HUES6 (cell line): Measurements from ENCODE around the gene EREG.

Source experiments
- H3K27ac ChIP-seq: 2 replicates; pipeline ENCODE4 v1.7.0; 2013; ENCODE audit warnings: low read depth, mild to moderate bottlenecking, low read length, inconsistent platforms
- H3K27me3 ChIP-seq: 2 replicates; pipeline ENCODE4 v1.6.1; 2013; ENCODE audit warnings: low read length; ENCODE audit not compliant: control insufficient read depth, insufficient read depth
- H3K36me3 ChIP-seq: 2 replicates; pipeline ENCODE4 v1.6.1; 2013; ENCODE audit warnings: low read length; ENCODE audit not compliant: control insufficient read depth, insufficient read depth
- H3K4me1 ChIP-seq: 2 replicates; pipeline ENCODE4 v1.6.1; 2013; ENCODE audit warnings: low read length; ENCODE audit not compliant: control insufficient read depth, insufficient read depth
- H3K4me3 ChIP-seq: 2 replicates; pipeline ENCODE4 v1.5.1; 2013; ENCODE audit warnings: low read depth, low read length
- H3K9ac ChIP-seq: one replicate; pipeline ENCODE4 v1.6.1; 2013; ENCODE audit warnings: mild to moderate bottlenecking, low read length
- H3K9me3 ChIP-seq: 2 replicates; pipeline ENCODE4 v1.6.1; 2013; ENCODE audit warnings: low read depth, low read length; ENCODE audit not compliant: control insufficient read depth, insufficient read depth

Gene EREG

GRCh38 chr4:74364652-74365491, at the start of gene EREG:
EREG (plus strand) TSS chr4:74365145; CDS start chr4:74365309, 164 bp downstream.
- H3K27me3 ChIP-seq = peaks cover 31% of the 10 kb centered on the region
- no peak within 1 kb of the TSS for H3K27ac ChIP-seq
- H3K36me3 ChIP-seq = no peaks in the 10 kb centered on the region
- H3K4me1 ChIP-seq = no peaks in the 10 kb centered on the region
- no peak within 1 kb of the TSS for H3K9ac ChIP-seq
- H3K4me3 ChIP-seq = peak within 1 kb of the TSS; percentile 79
- H3K9me3 ChIP-seq = no peaks in the 10 kb centered on the region

- no peak overlapping the region for H3K9ac ChIP-seq
- no peaks in the 10 kb centered on the region for H3K9me3 ChIP-seq
- no peaks in the 10 kb centered on the region for H3K4me1 ChIP-seq
- no peak overlapping the region for H3K27ac ChIP-seq
- no peak overlapping the region for H3K4me3 ChIP-seq
- H3K36me3 ChIP-seq = no peaks in the 10 kb centered on the region
- H3K27me3 ChIP-seq = no peaks in the 10 kb centered on the region
Observed at GRCh38 chr4:74315376-74315775, 49.6 kb upstream of the EREG start.

- Histone ChIP-seq H3K27ac (no peak overlapping the region), H3K4me3 (no peak overlapping the region), H3K27me3 (no peaks in the 10 kb centered on the region), H3K36me3 (no peaks in the 10 kb centered on the region), H3K4me1 (peaks cover 4% of the 10 kb centered on the region), H3K9ac (no peak overlapping the region), H3K9me3 (no peaks in the 10 kb centered on the region)
Observed at GRCh38 chr4:74316397-74316796, 48.5 kb upstream of the EREG start.

GRCh38 chr4:74317616-74318246, 47.2 kb upstream of the EREG start:
- Histone ChIP-seq H3K9me3 (no peaks in the 10 kb centered on the region), H3K27ac (no peak overlapping the region), H3K4me1 (peaks cover 4% of the 10 kb centered on the region), H3K36me3 (no peaks in the 10 kb centered on the region), H3K4me3 (no peak overlapping the region), H3K9ac (no peak overlapping the region), H3K27me3 (no peaks in the 10 kb centered on the region)

- no peaks in the 10 kb centered on the region for H3K36me3 ChIP-seq
- H3K9ac ChIP-seq = no peak overlapping the region
- no peak overlapping the region for H3K4me3 ChIP-seq
- peaks cover 4% of the 10 kb centered on the region for H3K4me1 ChIP-seq
- H3K27me3 ChIP-seq = no peaks in the 10 kb centered on the region
- H3K9me3 ChIP-seq = no peaks in the 10 kb centered on the region
- no peak overlapping the region for H3K27ac ChIP-seq
Observed at GRCh38 chr4:74318276-74318675, 46.7 kb upstream of the EREG start.

- no peaks in the 10 kb centered on the region for H3K9me3 ChIP-seq
- H3K9ac ChIP-seq = no peak overlapping the region
- H3K27me3 ChIP-seq = no peaks in the 10 kb centered on the region
- H3K36me3 ChIP-seq = no peaks in the 10 kb centered on the region
- H3K27ac ChIP-seq = no peak overlapping the region
- H3K4me1 ChIP-seq = peaks cover 4% of the 10 kb centered on the region
- H3K4me3 ChIP-seq = no peak overlapping the region
Observed at GRCh38 chr4:74319470-74319869, 45.5 kb upstream of the EREG start.

- H3K4me1 ChIP-seq = peaks cover 4% of the 10 kb centered on the region
- peak overlapping the region; percentile 35; the same call in 1 of the 2 replicates for H3K4me3 ChIP-seq
- H3K9me3 ChIP-seq = no peaks in the 10 kb centered on the region
- H3K9ac ChIP-seq = no peak overlapping the region
- no peak overlapping the region for H3K27ac ChIP-seq
- no peaks in the 10 kb centered on the region for H3K36me3 ChIP-seq
- H3K27me3 ChIP-seq = no peaks in the 10 kb centered on the region
Observed at GRCh38 chr4:74320559-74321118, 44.3 kb upstream of the EREG start.

- H3K27me3 ChIP-seq = no peaks in the 10 kb centered on the region
- no peak overlapping the region for H3K27ac ChIP-seq
- no peak overlapping the region for H3K9ac ChIP-seq
Observed at GRCh38 chr4:74322301-74322700, 42.6 kb upstream of the EREG start.

GRCh38 chr4:74323663-74324062, 41.3 kb upstream of the EREG start:
- peaks cover 4% of the 10 kb centered on the region for H3K4me1 ChIP-seq
- H3K4me3 ChIP-seq = no peak overlapping the region
- H3K9me3 ChIP-seq = no peaks in the 10 kb centered on the region
- H3K27me3 ChIP-seq = no peaks in the 10 kb centered on the region
- H3K9ac ChIP-seq = no peak overlapping the region
- no peak overlapping the region for H3K27ac ChIP-seq
- no peaks in the 10 kb centered on the region for H3K36me3 ChIP-seq

More at GRCh38 chr4:74322301-74322700, 42.6 kb upstream of the EREG start:
- no peaks in the 10 kb centered on the region for H3K9me3 ChIP-seq
- no peak overlapping the region for H3K4me3 ChIP-seq
- no peaks in the 10 kb centered on the region for H3K36me3 ChIP-seq
- H3K4me1 ChIP-seq = peaks cover 4% of the 10 kb centered on the region

GRCh38 chr4:74324262-74324661, 40.7 kb upstream of the EREG start:
- Histone ChIP-seq H3K36me3 (no peaks in the 10 kb centered on the region), H3K27ac (no peak overlapping the region), H3K9ac (no peak overlapping the region), H3K4me3 (no peak overlapping the region), H3K9me3 (no peaks in the 10 kb centered on the region), H3K4me1 (peaks cover 4% of the 10 kb centered on the region), H3K27me3 (no peaks in the 10 kb centered on the region)

GRCh38 chr4:74325886-74326285, 39.1 kb upstream of the EREG start:
- H3K9me3 ChIP-seq = no peaks in the 10 kb centered on the region
- H3K9ac ChIP-seq = no peak overlapping the region
- H3K27ac ChIP-seq = no peak overlapping the region
- H3K4me1 ChIP-seq = peaks cover under 1% of the 10 kb centered on the region; the same call in 1 of the 2 replicates
- no peaks in the 10 kb centered on the region for H3K27me3 ChIP-seq
- H3K36me3 ChIP-seq = no peaks in the 10 kb centered on the region
- no peak overlapping the region for H3K4me3 ChIP-seq
